GM19328 (cell line): ENCODE measurements around the gene CEACAM19.

Source experiments
- ATAC-seq: cut with Tn5 transposase; IDR thresholded peaks from one replicate; pipeline ENCODE4 v1.9.1; 2021; ENCODE audit warnings: mild to moderate bottlenecking, moderate library complexity; ENCODE audit not compliant: unreplicated experiment

The CEACAM19 gene

DNA sequence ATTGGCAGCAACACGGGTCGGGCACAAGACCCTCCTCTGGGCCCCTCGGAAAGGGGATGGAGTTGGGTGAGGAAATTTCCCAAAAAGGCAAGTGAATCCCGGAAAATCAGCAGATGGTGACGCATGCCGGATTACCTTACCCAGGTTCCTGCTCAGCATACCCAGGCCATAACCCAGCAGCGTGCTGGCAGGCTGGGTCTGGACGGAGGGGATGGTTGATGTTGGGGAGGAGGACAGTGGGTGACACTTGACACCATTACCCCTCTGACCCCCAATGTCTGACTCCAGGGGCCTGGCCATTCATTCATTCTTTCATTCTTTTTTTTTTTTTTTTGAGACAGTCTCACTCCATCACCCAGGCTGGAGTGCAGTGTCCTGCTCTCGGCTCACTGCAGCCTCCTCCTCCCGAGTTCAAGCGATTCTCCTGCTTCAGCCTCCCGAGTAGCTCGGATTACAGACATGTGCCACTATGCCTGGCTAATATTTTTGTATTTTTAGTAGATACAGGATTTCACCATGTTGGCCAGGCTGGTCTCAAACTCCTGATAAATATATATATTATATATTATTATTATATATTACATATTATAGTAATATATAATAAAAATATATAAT is 26.8 kb upstream of the CEACAM19 start:
- no peak for ATAC-seq

DNA sequence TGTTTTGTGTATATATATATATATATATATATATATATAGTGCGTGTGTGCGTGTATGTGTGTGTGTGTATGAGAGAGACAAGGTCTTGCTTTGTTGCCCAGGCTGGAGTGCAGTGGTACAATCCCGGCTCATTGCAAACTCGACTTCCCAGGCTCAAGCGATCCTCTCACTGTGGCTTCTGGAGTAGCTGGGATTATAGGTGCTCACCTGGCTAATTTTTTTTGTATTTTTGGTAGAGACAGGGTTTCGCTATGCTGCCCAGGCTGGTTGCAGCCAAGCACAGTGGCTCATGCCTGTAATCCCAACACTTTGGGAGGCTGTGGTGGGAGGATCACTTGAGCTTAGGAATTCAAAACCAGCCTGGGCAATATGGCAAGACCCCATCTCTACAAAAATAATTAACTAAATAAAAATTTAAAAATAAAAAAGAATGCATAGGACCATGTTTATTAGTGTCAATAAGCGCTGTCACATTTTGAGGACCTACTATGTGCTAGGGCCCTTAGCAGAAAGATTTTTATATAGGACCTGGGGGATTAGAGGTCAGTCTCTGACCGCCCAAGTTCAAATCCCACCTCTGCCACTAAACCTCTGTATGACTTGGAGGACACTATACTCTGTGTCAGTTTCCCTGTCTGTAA is 25.8 kb upstream of the CEACAM19 start:
- ATAC-seq, result no peak

DNA sequence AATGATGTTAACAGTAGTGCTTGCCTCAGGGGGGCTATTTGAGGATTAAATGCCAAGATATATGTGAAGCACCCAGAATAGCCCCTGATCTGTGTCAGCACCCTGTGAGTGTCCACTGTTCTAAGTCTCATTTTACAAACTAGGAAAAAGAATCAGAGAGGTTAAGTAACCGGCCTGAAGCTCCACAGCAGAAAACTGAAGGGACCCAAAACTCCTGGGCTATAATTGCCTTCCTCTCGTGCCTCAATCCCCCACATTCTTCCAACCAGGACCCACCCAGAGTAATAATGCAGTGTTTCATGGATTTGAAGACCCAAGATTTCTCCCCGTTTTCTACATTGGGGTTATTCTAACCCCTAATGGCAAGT is 25.2 kb upstream of the CEACAM19 start:
- no peak for ATAC-seq

DNA sequence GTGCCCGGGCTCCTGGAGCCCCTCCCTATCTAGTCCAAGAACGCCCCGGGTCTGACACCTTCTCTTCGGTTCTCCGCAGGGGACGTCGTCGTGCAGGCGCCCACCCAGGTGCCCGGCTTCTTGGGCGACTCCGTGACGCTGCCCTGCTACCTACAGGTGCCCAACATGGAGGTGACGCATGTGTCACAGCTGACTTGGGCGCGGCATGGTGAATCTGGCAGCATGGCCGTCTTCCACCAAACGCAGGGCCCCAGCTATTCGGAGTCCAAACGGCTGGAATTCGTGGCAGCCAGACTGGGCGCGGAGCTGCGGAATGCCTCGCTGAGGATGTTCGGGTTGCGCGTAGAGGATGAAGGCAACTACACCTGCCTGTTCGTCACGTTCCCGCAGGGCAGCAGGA is 24.1 kb upstream of the CEACAM19 start:
- ATAC-seq, result no peak

DNA sequence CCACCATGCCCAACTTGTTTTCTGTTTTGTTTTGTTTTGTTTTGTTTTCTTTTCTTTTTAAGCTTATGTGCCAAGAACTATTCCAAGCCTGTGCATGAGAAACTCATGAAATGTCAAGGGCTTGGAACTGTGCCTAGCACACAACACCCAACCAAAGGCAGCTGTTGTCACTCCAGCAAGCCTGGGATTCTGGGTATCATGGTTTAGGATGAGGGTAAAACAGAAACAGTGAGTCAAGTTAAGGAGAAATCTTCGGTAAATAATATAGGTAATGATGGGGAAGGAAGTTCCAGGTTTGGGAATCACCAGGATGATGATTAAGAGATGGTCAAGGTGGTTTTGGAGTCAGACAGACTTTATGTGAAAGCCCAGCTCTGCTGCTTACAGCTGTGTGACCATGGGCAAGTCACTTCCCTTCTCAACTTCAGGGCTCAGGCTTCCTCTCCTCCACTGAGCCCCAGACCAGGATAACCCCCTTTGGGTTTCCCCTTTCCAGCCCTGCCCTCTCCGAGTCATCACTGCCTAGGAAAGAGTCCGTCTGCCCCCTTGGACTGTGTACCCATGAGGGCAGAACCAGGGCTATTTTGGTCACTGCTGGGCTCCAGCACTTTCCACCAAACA is 22.5 kb upstream of the CEACAM19 start:
- ATAC-seq, result no peak

DNA sequence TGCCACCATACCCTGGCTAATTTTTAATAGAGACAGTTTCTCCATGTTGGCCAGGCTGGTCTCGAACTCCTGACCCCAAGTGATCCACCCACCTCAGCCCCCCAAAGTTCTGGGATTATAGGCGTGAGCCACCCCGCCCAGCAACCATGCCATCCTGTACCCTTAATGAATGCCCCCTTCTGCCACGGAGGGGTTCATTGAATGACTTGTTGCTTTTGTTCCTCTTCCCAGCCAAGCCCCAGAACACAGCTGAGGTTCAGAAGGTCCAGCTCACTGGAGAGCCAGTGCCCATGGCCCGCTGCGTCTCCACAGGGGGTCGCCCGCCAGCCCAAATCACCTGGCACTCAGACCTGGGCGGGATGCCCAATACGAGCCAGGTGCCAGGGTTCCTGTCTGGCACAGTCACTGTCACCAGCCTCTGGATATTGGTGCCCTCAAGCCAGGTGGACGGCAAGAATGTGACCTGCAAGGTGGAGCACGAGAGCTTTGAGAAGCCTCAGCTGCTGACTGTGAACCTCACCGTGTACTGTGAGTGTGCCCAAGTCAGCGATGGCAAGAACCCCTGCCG is 21.6 kb upstream of the CEACAM19 start:
- ATAC-seq, result no peak

DNA sequence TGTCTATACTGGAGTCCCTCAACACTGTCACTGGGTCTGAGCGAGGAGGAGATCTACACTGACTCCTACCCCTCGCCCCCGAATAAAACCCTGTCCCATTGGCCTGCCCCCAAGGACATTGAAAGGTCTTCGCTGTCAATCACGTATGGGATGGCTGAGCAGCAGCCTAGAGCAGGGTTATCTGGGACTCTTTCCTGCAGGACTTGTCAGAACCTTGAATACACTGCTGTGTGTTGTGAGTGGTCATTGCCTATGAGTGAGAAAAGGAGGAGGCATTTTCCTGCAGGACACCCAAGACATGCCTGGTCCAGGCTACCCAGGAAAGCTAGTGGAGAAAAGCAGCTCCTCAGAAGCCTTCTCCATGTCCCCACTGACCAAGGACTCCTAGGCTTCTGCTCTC is 17.9 kb upstream of the CEACAM19 start:
- ATAC-seq, result no peak

DNA sequence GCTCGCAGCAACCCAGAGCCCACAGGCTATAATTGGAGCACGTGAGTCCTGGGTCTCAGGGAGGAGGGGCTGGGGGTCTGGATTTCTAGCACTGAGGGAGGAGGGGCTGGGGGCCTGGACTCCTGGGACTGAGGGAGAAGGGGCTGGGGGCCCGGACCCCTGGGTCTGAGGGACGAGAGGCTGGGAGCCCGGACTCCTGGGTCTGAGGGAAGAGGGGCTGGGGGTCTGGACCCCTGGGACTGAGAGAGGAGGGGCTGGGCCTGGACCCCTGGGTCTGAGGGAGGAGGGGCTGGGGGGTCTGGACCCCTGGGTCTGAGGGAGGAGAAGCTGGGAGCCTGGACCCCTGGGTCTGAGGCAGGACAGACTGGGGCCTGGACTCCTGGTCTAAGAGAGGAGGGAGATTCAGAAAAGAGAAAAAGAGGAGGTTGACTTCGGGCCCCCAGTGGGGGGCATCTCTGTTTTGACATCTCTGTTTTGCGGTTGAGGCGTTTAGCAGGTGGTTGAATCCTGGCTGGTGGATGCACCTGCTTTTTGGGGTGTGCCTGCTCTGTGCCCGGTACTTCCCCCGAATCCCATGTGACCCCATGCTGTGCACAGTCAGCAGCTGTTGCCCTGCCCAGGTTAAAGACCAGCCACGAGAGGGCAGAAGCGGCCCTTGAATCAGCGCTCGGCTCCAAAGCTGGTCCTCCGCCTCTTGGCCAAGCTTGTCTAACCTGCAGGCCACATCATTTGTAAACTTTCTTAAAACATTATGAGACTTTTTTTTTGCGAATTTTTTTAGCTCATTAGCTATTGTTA is 17.1 kb upstream of the CEACAM19 start:
- peak; percentile 84 for ATAC-seq

DNA sequence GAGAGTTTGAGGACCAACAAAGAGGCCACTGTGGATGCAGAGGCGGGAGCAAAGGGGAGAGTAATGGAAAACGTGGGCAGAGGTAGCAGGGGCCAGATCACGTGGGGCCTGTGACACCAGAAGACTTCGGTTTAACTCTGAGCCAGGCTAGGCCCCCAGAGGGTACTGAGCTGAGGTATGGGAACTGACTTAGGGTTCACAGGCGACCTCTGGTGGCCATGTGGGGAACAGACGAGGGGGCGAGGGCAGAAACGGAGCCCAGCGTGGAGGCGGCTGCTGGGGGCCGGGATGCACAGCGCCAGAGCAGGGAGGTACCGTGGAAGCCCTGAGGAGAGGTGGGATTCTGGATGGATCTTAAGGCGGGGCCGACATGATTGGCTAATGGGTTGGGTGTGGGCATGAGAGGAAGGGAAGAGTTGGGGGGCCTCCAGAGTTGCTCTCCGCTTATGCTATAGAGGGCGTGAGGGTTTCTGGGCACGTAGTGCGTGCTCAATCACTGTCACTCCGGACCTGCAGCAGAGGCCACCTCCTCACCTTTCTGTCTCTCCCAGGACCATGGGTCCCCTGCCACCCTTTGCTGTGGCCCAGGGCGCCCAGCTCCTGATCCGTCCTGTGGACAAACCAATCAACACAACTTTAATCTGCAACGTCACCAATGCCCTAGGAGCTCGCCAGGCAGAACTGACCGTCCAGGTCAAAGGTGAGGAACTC is 13.9 kb upstream of the CEACAM19 start:
- ATAC-seq, result no peak

DNA sequence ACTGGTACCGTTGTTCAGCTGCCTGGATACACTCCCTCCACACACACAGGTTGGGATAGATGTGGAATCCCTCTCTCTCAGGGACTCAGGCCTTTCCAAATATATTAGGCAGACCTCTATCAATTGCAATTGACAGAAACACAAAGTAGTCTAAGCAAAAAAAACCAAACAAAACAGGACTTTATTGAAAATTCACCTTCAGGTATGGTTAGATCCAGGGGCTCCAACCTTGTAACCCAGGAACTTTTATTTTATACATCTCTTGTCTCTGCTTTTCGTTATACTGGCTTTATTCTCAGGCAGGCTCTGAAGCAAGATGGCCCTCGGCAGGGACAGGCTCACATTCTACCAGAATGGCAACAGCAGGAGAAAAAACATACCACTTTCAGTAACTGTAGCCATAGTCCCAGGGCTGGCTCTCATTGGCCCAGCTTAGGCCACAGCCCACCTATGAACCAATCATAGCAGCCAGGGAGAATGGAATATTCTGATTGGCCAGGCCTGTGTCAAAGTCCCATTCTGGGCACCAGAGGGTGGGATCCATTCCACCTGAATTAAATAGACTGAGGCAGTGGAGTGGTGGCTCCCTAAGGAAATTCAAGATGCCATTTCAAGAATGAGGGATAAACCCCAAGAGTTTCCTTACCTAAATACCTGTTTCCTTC is 13.1 kb upstream of the CEACAM19 start:
- ATAC-seq, result no peak

DNA sequence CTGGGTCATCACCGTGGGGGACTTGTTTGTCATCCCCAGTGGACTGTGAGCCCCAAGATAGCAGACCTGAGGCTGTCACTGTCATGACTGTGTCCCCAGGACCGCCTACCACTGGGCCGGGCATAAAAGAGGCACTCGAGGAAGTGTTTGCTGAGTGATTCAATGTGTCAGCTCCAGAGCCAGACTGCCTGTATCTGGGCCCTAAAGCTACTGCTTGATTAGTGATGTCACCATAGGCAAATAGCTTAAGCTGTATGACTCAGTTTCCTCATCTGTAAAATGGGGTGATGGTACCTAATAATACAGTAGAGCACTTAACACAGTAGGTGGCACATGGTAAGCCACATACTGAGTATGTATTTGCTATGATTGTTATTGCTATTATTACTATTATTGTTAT is 11.2 kb upstream of the CEACAM19 start:
- ATAC-seq, result no peak

DNA sequence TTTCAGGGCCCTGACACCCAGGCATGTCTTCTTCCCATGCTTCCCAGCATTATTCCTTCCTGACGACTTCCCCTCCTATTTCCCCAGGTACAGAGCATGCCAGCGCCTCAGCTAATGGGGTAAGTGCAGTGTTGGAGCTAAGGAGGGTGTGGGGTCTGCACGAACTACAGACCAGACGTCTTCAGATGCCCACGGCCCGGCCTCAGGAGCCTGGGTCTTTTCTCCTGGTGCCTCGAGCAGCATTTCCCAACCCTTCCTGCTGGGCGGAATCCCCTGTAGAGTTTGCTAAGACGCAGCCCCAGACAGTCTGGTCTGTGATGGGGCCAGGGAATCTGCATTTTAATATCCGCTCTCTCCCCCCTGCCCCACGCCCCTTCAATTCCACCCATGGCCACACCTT is 10.1 kb upstream of the CEACAM19 start:
- ATAC-seq, result no peak

DNA sequence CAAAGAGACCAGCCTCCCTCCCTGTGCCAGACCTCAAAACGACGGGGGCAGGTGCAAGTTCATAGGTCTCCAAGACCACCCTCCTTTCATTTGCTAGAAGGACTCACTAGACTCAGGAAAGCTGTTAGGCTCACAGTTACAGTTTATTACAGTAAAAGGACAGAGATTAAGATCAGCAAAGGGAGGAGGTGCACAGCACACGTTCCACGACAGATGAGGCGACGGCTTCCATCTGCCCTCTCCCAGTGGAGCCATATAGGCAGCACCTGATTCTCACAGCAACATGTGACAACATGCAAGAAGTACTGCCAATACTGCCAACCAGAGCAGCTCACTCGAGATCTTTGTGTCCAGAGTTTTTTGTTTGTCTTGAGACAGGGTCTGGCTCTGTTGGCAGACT is 9.4 kb upstream of the CEACAM19 start:
- ATAC-seq, result no peak

DNA sequence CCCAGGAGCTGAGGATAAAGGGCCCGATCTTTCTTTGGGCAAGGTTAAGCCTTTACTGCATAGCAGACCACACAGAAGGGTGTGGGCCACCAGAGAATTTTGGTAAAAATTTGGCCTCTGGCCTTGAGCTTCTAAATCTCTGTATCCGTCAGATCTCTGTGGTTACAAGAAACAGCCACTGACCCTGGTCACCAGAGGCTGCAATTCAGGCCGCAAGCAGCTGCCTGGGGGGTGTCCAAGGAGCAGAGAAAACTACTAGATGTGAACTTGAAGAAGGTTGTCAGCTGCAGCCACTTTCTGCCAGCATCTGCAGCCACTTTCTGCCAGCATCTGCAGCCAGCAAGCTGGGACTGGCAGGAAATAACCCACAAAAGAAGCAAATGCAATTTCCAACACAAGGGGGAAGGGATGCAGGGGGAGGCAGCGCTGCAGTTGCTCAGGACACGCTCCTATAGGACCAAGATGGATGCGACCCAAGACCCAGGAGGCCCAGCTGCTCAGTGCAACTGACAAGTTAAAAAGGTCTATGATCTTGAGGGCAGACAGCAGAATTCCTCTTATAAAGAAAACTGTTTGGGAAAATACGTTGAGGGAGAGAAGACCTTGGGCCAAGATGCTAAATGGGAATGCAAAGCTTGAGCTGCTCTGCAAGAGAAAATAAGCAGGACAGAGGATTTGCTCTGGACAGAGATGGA is 8.4 kb upstream of the CEACAM19 start:
- no peak for ATAC-seq

DNA sequence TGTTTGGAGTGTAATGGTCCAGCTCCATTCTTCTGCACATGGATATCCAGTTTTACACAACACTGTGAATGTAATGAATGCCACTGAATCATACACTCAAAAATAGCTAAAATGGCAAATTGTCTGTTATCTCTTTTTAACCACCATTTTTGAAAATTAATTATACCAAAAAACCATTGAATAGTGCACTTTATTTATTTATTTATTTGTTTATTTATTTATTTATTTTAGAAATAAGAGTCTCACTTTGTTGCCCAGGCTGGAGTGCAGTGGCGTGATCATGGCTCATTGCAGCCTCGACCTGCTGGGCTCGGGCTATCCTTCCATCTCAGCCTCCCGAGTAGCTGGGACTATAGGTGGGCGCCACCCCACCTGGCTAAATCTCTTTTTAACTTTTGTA is 7.3 kb upstream of the CEACAM19 start:
- no peak for ATAC-seq

DNA sequence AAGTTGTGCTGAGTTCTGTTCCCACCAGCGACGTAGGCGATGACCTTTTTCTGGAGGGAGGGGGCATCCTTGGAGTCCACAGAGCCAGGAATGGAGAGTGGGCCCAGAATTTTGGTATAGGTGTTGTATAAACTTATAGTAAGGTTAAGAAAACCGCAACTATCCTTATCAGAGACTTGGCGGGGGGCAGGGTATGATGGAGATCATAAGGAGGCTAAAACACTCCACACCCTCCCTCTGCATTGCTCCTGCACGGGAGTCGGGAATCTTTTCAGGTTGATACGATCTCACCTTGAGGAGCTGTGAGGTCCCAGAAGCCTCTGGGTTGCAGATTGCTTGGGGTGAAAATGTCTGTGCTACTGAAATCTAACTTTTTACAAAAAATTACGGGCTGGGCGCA is 6.3 kb upstream of the CEACAM19 start:
- ATAC-seq, result no peak

DNA sequence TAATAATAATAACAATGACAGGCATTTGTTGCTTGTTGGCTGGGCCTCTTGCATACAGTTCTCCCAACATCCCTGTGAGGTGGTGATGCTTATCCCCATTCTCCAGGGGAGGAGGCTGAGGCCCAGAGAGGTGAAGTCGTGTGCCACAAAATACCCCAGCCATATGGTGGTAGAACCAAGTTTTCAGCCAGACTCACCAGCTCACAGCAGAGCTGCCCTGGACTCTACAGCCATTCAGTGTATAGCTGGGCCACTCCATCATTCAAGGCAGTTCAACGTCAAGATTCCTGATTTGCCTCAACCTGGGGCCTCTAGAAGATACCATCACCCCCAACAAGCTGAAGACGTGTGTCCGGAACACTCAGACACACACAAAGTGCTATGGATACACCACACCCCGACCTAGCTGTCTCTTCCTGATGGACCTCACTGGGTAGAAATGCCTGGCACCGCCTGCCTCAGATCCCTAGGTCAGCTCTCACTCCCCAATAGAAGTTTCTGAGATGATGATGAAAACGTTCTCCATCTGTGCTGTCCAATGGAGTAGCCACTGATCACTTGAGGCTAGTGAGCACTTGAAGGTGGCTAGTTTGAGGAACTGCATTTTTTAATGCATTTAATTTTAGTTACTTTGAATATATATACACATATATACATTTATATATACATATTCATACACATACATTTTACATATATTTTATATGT is 4.3 kb upstream of the CEACAM19 start:
- no peak for ATAC-seq

DNA sequence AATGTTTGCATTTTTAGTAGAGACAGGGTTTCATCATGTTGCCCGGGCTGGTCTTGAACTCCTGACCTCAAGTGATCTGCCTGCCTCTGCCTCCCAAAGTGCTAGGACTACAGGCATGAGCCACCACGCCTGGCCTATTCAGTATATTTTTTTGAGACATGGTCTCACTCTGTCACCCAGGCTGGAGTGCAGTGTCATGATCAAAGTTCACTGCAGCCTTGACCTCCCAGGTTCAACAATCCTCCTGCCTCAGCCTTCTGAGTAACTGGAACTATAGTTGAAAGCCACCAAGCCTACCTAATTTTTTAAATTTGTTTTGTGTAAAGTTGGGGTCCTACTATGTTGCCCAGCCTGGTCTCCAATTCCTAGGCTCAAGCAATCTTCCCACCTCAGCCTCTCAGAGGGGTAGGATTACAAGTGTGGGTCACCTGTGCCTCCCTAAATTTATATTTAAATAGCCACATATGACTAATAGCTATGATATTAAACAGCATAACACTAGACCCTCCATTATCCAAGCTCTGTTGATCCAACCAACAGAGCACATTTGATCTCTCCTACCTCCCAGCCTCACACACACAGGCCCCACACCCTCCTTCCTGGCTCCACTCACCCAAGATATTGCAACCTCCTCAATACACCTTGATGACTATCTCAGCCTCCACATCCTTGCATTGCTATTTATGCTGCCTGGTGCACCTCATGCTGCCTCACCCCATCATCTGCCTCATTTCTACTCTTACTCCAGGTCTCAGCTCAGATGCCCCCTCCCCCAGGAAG is 2.1 kb upstream of the CEACAM19 start:
- ATAC-seq, result no peak
